ENCODE data around the gene CASQ2. TPM values are rescaled to one million over a fixed set of nuclear protein-coding genes. Genes with fewer than 3 reads are reported as not detected.

CASQ2 gene
- total and polyA plus RNA-seq, 4 donors = 2.8 to 47.9 (median 15.2) TPM

GRCh38 chr1:115682792-115683191 lies 85.7 kb downstream of the CASQ2 start:
- DNase-seq (no peak), ATAC-seq (ENCODE audit: low FRiP score) (no peak)
- 91 to 92% methylated on average over 4 of the region's 4 CpGs for WGBS, 2 donors
- Histone ChIP-seq H3K27ac (ENCODE audit: low read depth in 1 of 2, low read length in 2 of 2) (no peak overlapping the region), H3K4me3 (ENCODE audit: low read length in 2 of 2) (no peak overlapping the region), H3K4me1 (ENCODE audit: control insufficient read depth in 1 of 2, insufficient read depth in 2 of 2, low read length in 2 of 2) (no peaks in the 10 kb centered on the region), H3K27me3 (ENCODE audit: control insufficient read depth in 1 of 2, insufficient read depth in 2 of 2, low read length in 1 of 2) (no peaks in the 10 kb centered on the region), H3K36me3 (ENCODE audit: control insufficient read depth in 1 of 2, insufficient read depth in 2 of 2, low read length in 1 of 2) (peaks cover 0 to 3% of the 10 kb centered on the region in 2 donors), H3K9me3 (ENCODE audit: control insufficient read depth, low read length) (no peaks in the 10 kb centered on the region)
- intact Hi-C loops (cut with DNase I) = no loop called here

DNA sequence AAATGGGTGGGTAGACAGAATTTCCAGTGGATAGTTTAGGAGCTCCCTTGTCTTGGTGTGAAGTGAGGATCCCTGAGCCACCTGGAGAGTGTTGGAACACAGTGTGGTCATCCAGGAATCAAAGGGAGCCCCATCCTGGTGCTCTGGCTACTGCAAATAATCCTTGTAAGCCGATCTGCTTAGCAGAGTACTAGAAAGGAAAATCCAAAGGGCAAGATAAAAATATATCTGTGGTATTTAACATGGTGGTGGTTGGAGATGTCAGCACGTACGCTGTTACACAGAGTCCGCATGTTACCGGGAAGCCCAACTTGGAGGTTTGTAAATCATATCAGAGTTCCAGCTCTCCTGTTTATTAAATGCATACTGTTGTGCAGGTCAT lies 87.8 kb downstream of the CASQ2 start:
- Histone ChIP-seq H3K27me3 (ENCODE audit: control insufficient read depth in 1 of 2, insufficient read depth in 2 of 2, low read length in 1 of 2) (no peaks in the 10 kb centered on the region), H3K4me1 (ENCODE audit: control insufficient read depth in 1 of 2, insufficient read depth in 2 of 2, low read length in 2 of 2) (no peaks in the 10 kb centered on the region), H3K4me3 (ENCODE audit: low read length in 2 of 2) (no peak overlapping the region), H3K9me3 (ENCODE audit: control insufficient read depth, low read length) (no peaks in the 10 kb centered on the region), H3K27ac (ENCODE audit: low read depth in 1 of 2, low read length in 2 of 2) (no peak overlapping the region), H3K36me3 (ENCODE audit: control insufficient read depth in 1 of 2, insufficient read depth in 2 of 2, low read length in 1 of 2) (peaks cover 0 to 3% of the 10 kb centered on the region in 2 donors)
- no peak for ATAC-seq (ENCODE audit: low FRiP score)
- intact Hi-C loops (cut with DNase I) = no loop called here
- WGBS, 2 donors = 94 to 95% methylated on average over 5 of the region's 5 CpGs
- no peak for DNase-seq

GRCh38 chr1:115679141-115679611 lies 89.3 kb downstream of the CASQ2 start:
- intact Hi-C loops (cut with DNase I) = no loop called here
- peak; percentile 78 to 87 for DNase-seq
- 5 to 10% methylated on average over 8 of the region's 8 CpGs for WGBS, 2 donors
- Histone ChIP-seq H3K9me3 (ENCODE audit: control insufficient read depth, low read length) (no peaks in the 10 kb centered on the region), H3K4me1 (ENCODE audit: control insufficient read depth in 1 of 2, insufficient read depth in 2 of 2, low read length in 2 of 2) (no peaks in the 10 kb centered on the region), H3K36me3 (ENCODE audit: control insufficient read depth in 1 of 2, insufficient read depth in 2 of 2, low read length in 1 of 2) (peaks cover 0 to 3% of the 10 kb centered on the region in 2 donors), H3K27me3 (ENCODE audit: control insufficient read depth in 1 of 2, insufficient read depth in 2 of 2, low read length in 1 of 2) (no peaks in the 10 kb centered on the region), H3K27ac (ENCODE audit: low read depth in 1 of 2, low read length in 2 of 2) (peak overlapping the region; percentile 1 to 30), H3K4me3 (ENCODE audit: low read length in 2 of 2) (no peak overlapping the region)
- ATAC-seq (ENCODE audit: low FRiP score) = peak; percentile 89

GRCh38 chr1:115678141-115678540 lies 90.4 kb downstream of the CASQ2 start:
- intact Hi-C loops (cut with DNase I) = no loop called here
- H3K4me1 ChIP-seq (ENCODE audit: control insufficient read depth in 1 of 2, insufficient read depth in 2 of 2, low read length in 2 of 2) = no peaks in the 10 kb centered on the region
- H3K27me3 ChIP-seq (ENCODE audit: control insufficient read depth in 1 of 2, insufficient read depth in 2 of 2, low read length in 1 of 2) = no peaks in the 10 kb centered on the region
- no peak overlapping the region for H3K27ac ChIP-seq (ENCODE audit: low read depth in 1 of 2, low read length in 2 of 2)
- DNase-seq = no peak
- 77 to 85% methylated on average over 5 of the region's 5 CpGs for WGBS, 2 donors
- H3K36me3 ChIP-seq (ENCODE audit: control insufficient read depth in 1 of 2, insufficient read depth in 2 of 2, low read length in 1 of 2) = peaks cover 0 to under 1% of the 10 kb centered on the region in 2 donors
- no peaks in the 10 kb centered on the region for H3K9me3 ChIP-seq (ENCODE audit: control insufficient read depth, low read length)
- no peak overlapping the region for H3K4me3 ChIP-seq (ENCODE audit: low read length in 2 of 2)
- ATAC-seq (ENCODE audit: low FRiP score) = no peak

GRCh38 chr1:115677565-115677964 lies 90.9 kb downstream of the CASQ2 start:
- ATAC-seq (ENCODE audit: low FRiP score) = no peak
- H3K27ac ChIP-seq (ENCODE audit: low read depth in 1 of 2, low read length in 2 of 2) = no peak overlapping the region
- intact Hi-C loops (cut with DNase I) = no loop called here
- 96 to 98% methylated on average over 1 of the region's 1 CpG for WGBS, 2 donors
- DNase-seq = no peak
- no peaks in the 10 kb centered on the region for H3K9me3 ChIP-seq (ENCODE audit: control insufficient read depth, low read length)
- H3K4me1 ChIP-seq (ENCODE audit: control insufficient read depth in 1 of 2, insufficient read depth in 2 of 2, low read length in 2 of 2) = no peaks in the 10 kb centered on the region
- H3K36me3 ChIP-seq (ENCODE audit: control insufficient read depth in 1 of 2, insufficient read depth in 2 of 2, low read length in 1 of 2) = no peaks in the 10 kb centered on the region
- H3K27me3 ChIP-seq (ENCODE audit: control insufficient read depth in 1 of 2, insufficient read depth in 2 of 2, low read length in 1 of 2) = no peaks in the 10 kb centered on the region
- H3K4me3 ChIP-seq (ENCODE audit: low read length in 2 of 2) = no peak overlapping the region

DNA sequence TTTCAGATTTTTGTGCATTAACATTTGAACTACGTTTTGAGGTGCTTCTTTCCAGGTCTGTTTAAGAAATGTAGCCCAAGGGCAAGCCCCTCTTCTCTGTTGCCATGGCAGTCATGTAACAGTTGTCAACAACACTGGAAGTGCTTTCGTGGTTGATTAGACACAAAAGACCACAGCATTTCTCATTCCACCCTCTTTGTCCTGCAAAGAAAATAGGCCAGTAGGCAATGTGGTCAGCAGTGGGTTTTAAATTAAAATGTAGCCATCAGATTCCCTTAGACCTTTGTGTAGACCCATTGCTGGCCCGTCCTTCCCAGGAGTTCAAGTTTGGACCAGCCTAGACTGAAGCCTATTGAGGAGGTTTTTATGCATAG lies 91.3 kb downstream of the CASQ2 start:
- Histone ChIP-seq H3K36me3 (ENCODE audit: control insufficient read depth in 1 of 2, insufficient read depth in 2 of 2, low read length in 1 of 2) (no peaks in the 10 kb centered on the region), H3K27ac (ENCODE audit: low read depth in 1 of 2, low read length in 2 of 2) (no peak overlapping the region), H3K9me3 (ENCODE audit: control insufficient read depth, low read length) (no peaks in the 10 kb centered on the region), H3K4me1 (ENCODE audit: control insufficient read depth in 1 of 2, insufficient read depth in 2 of 2, low read length in 2 of 2) (no peaks in the 10 kb centered on the region), H3K4me3 (ENCODE audit: low read length in 2 of 2) (no peak overlapping the region), H3K27me3 (ENCODE audit: control insufficient read depth in 1 of 2, insufficient read depth in 2 of 2, low read length in 1 of 2) (no peaks in the 10 kb centered on the region)
- no peak for DNase-seq
- 62 to 70% methylated on average over 3 of the region's 3 CpGs for WGBS, 2 donors
- ATAC-seq (ENCODE audit: low FRiP score) = no peak
- intact Hi-C loops (cut with DNase I) = no loop called here

GRCh38 chr1:115676498-115677181 lies 91.9 kb downstream of the CASQ2 start:
- no peak overlapping the region for H3K27ac ChIP-seq (ENCODE audit: low read depth in 1 of 2, low read length in 2 of 2)
- 75% methylated on average over 7 of the region's 7 CpGs for WGBS, 2 donors
- intact Hi-C loops (cut with DNase I) = no loop called here

DNA sequence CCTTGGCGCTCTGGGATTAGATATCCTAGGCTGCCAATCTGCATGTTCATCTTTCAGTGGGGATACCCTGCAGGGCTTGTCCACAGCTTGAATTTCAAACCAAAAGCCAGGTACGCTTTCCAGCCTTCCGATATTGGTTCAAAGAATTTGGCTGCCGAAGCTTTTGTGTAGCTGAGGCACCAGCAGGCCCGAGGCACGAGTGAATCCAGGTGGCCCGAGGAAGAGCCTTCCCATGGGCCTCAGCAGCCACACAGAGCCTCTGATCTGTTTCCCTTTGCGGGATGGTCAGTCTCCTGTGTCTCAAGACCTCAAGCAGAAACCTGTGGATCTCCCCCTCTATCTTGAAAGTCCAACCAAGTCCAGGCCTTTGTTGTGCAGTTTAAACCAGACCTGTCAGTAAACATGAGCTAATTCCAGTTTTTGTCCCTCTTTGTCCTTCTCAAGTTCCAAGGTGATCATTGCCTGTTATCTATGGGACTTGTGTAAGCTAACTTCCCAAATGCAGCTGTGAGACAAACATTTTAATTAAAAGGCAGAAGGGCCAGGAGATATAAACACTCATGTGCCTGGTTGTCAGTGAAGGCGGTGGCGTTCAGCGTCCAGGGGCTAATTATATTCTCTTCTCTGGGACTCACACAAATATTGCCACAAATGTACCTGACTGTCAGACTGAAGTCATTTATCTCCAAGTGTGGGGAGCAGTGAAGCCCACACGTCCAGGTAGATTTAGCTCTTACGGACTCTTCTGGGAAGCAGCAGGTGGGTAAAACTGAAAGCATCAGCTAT lies 96.1 kb downstream of the CASQ2 start:
- WGBS, 2 donors = 92 to 94% methylated on average over 13 of the region's 13 CpGs
- no peaks in the 10 kb centered on the region for H3K4me1 ChIP-seq (ENCODE audit: control insufficient read depth in 1 of 2, insufficient read depth in 2 of 2, low read length in 2 of 2)
- no peak overlapping the region for H3K4me3 ChIP-seq (ENCODE audit: low read length in 2 of 2)
- no peak for ATAC-seq (ENCODE audit: low FRiP score)
- no peak overlapping the region for H3K27ac ChIP-seq (ENCODE audit: low read depth in 1 of 2, low read length in 2 of 2)
- DNase-seq = no peak
- no peaks in the 10 kb centered on the region for H3K9me3 ChIP-seq (ENCODE audit: control insufficient read depth, low read length)
- H3K36me3 ChIP-seq (ENCODE audit: control insufficient read depth in 1 of 2, insufficient read depth in 2 of 2, low read length in 1 of 2) = no peaks in the 10 kb centered on the region
- intact Hi-C loops (cut with DNase I) = no loop called here
- H3K27me3 ChIP-seq (ENCODE audit: control insufficient read depth in 1 of 2, insufficient read depth in 2 of 2, low read length in 1 of 2) = no peaks in the 10 kb centered on the region

More at GRCh38 chr1:115676498-115677181, 91.9 kb downstream of the CASQ2 start:
- no peaks in the 10 kb centered on the region for H3K9me3 ChIP-seq (ENCODE audit: control insufficient read depth, low read length)
- H3K4me1 ChIP-seq (ENCODE audit: control insufficient read depth in 1 of 2, insufficient read depth in 2 of 2, low read length in 2 of 2) = no peaks in the 10 kb centered on the region
- H3K36me3 ChIP-seq (ENCODE audit: control insufficient read depth in 1 of 2, insufficient read depth in 2 of 2, low read length in 1 of 2) = no peaks in the 10 kb centered on the region
- H3K27me3 ChIP-seq (ENCODE audit: control insufficient read depth in 1 of 2, insufficient read depth in 2 of 2, low read length in 1 of 2) = no peaks in the 10 kb centered on the region
- no peak for DNase-seq
- H3K4me3 ChIP-seq (ENCODE audit: low read length in 2 of 2) = no peak overlapping the region
- no peak for ATAC-seq (ENCODE audit: low FRiP score)
